ENCODE data around the gene DISP3.

The DISP3 gene

GRCh38 chr1:11516961-11517635, 38.1 kb downstream of the DISP3 start:
- no peak for DNase-seq (ENCODE audit: low spot score)
- TF ChIP-seq, protein P1, sequence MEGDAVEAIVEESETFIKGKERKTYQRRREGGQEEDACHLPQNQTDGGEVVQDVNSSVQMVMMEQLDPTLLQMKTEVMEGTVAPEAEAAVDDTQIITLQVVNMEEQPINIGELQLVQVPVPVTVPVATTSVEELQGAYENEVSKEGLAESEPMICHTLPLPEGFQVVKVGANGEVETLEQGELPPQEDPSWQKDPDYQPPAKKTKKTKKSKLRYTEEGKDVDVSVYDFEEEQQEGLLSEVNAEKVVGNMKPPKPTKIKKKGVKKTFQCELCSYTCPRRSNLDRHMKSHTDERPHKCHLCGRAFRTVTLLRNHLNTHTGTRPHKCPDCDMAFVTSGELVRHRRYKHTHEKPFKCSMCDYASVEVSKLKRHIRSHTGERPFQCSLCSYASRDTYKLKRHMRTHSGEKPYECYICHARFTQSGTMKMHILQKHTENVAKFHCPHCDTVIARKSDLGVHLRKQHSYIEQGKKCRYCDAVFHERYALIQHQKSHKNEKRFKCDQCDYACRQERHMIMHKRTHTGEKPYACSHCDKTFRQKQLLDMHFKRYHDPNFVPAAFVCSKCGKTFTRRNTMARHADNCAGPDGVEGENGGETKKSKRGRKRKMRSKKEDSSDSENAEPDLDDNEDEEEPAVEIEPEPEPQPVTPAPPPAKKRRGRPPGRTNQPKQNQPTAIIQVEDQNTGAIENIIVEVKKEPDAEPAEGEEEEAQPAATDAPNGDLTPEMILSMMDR (IDR thresholded peaks at IDR 0.05; ENCODE audit: extremely low read depth, insufficient read depth, missing control alignments) = no peak
- in situ Hi-C loops (cut with MboI; ENCODE audit: low pct_unique_long_range_greater_than_20kb, low sequenced_read_pairs, unreplicated experiment) = no loop called here

GRCh38 chr1:11518016-11518701, 39.2 kb downstream of the DISP3 start:
- TF ChIP-seq, protein P1 (IDR thresholded peaks at IDR 0.05; ENCODE audit: extremely low read depth, insufficient read depth, missing control alignments) = no peak
- no peak for DNase-seq (ENCODE audit: low spot score)
- in situ Hi-C loops (cut with MboI; ENCODE audit: low pct_unique_long_range_greater_than_20kb, low sequenced_read_pairs, unreplicated experiment) = no loop called here

DNA sequence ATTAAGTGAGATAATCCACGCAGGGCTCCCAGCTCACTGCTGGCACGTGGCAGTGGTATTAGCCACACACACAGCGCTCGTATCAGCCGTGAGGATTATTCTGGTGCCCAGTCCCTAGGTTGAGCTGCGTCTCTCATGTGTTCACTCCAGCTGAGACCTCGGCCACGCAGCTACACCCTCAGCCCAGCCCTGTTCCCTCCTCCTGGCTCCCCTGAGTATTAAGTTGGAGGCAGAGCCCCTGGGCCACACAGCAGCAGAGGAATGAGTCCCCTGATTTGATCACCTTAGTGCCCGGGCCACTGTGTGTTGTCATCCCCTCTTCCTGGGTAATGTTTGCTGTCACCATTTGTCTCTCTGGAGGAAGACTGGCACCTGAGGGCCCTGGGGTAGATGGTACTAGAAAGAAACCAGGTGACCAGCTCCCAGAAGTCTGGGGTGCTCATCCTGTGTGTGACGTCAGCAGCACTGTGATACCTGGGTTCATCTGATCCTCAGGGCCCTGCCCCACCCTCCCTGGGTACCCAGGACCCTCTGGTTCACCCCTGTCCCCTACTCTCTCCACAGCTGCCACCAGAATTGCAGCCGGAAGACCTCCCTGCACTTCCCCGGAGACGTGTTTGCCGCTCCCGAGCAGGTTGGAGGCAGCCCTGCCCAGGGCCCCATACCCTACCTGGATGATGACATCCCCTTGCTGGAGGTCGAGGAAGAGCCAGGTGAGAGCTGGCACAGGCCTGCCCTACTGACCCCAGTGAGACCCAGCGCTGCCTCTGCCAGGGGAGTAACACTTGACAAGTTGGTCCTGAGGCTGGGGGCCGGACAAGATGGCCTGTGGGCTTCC, 40.1 kb downstream of the DISP3 start:
- in situ Hi-C loops (cut with MboI; ENCODE audit: low pct_unique_long_range_greater_than_20kb, low sequenced_read_pairs, unreplicated experiment) = no loop called here
- TF ChIP-seq, protein P1 (IDR thresholded peaks at IDR 0.05; ENCODE audit: extremely low read depth, insufficient read depth, missing control alignments) = no peak
- DNase-seq (ENCODE audit: low spot score) = no peak

DNA sequence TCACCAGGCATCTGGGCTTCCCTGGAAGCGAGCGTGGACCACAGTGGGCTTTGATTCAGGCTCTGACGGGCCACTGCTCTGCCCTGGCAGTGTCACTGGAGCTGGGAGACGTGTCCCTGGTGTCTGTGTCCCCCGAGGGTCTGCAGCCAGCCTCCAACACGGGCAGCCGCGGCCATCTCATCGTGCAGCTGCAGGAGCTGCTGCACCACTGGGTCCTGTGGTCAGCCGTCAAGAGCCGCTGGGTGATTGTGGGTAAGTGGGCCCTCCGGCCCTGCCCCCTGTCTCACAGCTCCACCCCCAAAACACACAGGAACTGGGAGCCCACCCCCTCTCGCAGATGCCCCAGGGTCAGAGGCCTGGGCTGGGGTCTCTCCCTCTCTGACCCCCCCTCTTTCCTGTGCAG, 40.7 kb downstream of the DISP3 start:
- DNase-seq (ENCODE audit: low spot score) = no peak
- TF ChIP-seq, protein P1 (IDR thresholded peaks at IDR 0.05; ENCODE audit: extremely low read depth, insufficient read depth, missing control alignments) = no peak

DNA sequence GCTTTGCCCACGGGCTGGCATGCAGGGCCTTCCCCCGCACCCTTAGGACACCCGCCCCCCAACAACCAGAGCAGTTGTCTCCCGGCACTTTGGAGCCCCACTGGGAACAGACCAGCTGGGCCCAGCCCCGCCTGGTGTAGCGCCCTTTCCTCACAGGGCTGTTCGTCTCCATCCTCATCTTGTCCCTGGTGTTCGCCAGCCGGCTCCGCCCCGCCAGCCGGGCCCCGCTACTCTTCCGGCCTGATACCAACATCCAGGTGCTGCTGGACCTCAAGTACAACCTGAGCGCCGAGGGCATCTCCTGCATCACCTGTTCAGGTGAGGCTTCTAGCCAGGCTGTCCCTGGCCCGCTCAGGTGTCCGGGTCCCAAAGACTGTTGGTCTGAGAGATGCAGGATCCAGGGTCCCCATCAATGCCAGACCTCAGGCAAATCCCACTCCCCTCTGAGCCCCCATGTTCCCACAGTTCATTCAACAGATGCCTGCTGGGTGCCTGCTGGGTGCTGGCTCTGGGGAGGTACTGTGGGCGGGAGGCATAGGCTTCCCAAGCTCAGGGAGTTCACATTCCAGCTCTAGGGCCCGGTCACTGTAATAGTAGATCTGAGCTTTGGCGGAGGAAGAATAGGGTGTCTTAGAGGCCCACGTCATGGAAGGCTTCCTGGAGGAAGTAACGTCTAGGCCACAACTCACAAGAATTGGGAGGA, 41.7 kb downstream of the DISP3 start:
- no peak for DNase-seq (ENCODE audit: low spot score)
- in situ Hi-C loops (cut with MboI; ENCODE audit: low pct_unique_long_range_greater_than_20kb, low sequenced_read_pairs, unreplicated experiment) = no loop called here
- TF ChIP-seq, protein P1 (IDR thresholded peaks at IDR 0.05; ENCODE audit: extremely low read depth, insufficient read depth, missing control alignments) = no peak

More for the DNA sequence above, 40.7 kb downstream of the DISP3 start:
- in situ Hi-C loops (cut with MboI; ENCODE audit: low pct_unique_long_range_greater_than_20kb, low sequenced_read_pairs, unreplicated experiment) = no loop called here

Data from GM13977 (cell line).